Activated T-cell treated with anti-CD3 and anti-CD28 coated beads, Interleukin-2, amount 50 U/mL, for 4 hours (primary cell): ENCODE results near the gene ITGB1. TPM values are rescaled to one million over a fixed set of nuclear protein-coding genes. Genes with fewer than 3 reads are reported as not detected.
A peak's percentile ranks its signal among the peaks of the same experiment; 100 is the strongest.
"Not testable (repeated sequence)": the region's sequence is repeated elsewhere in the genome, so short reads cannot be mapped to it uniquely, and the experiment has no call there.

Experiments used
- ATAC-seq, 2 donors: fragments of 200-7000 bp; cut with Tn5 transposase; one replicate each; pipeline ENCODE4 v1.10.0; 2021
- DNase-seq: peaks from one replicate; pipeline ENCODE4 v3.0.0-alpha.2; 2020
- H3K27me3 Mint-ChIP-seq: one replicate; pipeline ENCODE4 v1.8.0; 2021; ENCODE audit warnings: low read depth, mixed read lengths
- H3K36me3 Mint-ChIP-seq: one replicate; pipeline ENCODE4 v1.8.0; 2022; ENCODE audit warnings: mixed read lengths; ENCODE audit not compliant: insufficient read depth
- H3K4me1 Mint-ChIP-seq: one replicate; pipeline ENCODE4 v1.8.0; 2021; ENCODE audit warnings: low read depth, mixed read lengths
- H3K4me3 Mint-ChIP-seq: one replicate; pipeline ENCODE4 v1.8.0; 2021; ENCODE audit warnings: mild to moderate bottlenecking, moderate library complexity, mixed read lengths
- H3K9me3 Mint-ChIP-seq: one replicate; pipeline ENCODE4 v1.8.0; 2021; ENCODE audit warnings: mixed read lengths
- total RNA-seq, 3 donors: library from RNA; stranded (reverse); gene quantifications; one replicate each; pipeline ENCODE4 v1.2.1, GENCODE V29; 2021

The ITGB1 gene
- total RNA-seq, 3 donors from 2014 or later: 53.7 to 90.6 (median 58.6) TPM

GRCh38 chr10:32985341-32985764 is 27.3 kb upstream of the ITGB1 start:
- Mint-ChIP-seq H3K9me3 (no peaks in the 10 kb centered on the region), H3K27me3 (no peaks in the 10 kb centered on the region), H3K4me3 (no peak overlapping the region), H3K36me3 (no peaks in the 10 kb centered on the region), H3K4me1 (peaks cover 32% of the 10 kb centered on the region)
- ATAC-seq (no peak), DNase-seq (no peak)

GRCh38 chr10:32984003-32984600 is 26.1 kb upstream of the ITGB1 start:
- Mint-ChIP-seq H3K9me3 (no peaks in the 10 kb centered on the region), H3K4me1 (peaks cover 36% of the 10 kb centered on the region), H3K27me3 (no peaks in the 10 kb centered on the region), H3K4me3 (no peak overlapping the region), H3K36me3 (no peaks in the 10 kb centered on the region)
- ATAC-seq: no peak
- DNase-seq: no peak

GRCh38 chr10:32982911-32983909 is 25.2 kb upstream of the ITGB1 start:
- no peaks in the 10 kb centered on the region for H3K36me3 Mint-ChIP-seq
- peaks cover 36% of the 10 kb centered on the region for H3K4me1 Mint-ChIP-seq
- DNase-seq: peak; percentile 10
- H3K4me3 Mint-ChIP-seq: no peak overlapping the region
- H3K9me3 Mint-ChIP-seq: no peaks in the 10 kb centered on the region
- ATAC-seq: peak; percentile 21 to 30
- no peaks in the 10 kb centered on the region for H3K27me3 Mint-ChIP-seq

- H3K9me3 Mint-ChIP-seq: no peaks in the 10 kb centered on the region
- peaks cover 36% of the 10 kb centered on the region for H3K4me1 Mint-ChIP-seq
- DNase-seq (no peak), ATAC-seq (no peak)
- H3K36me3 Mint-ChIP-seq: no peaks in the 10 kb centered on the region
- H3K4me3 Mint-ChIP-seq: no peak overlapping the region
- no peaks in the 10 kb centered on the region for H3K27me3 Mint-ChIP-seq
These were observed 24.3 kb upstream of the ITGB1 start for GRCh38 chr10:32982293-32982709.

- Mint-ChIP-seq H3K4me3 (no peak overlapping the region), H3K4me1 (peaks cover 36% of the 10 kb centered on the region)
- no peak for DNase-seq
These were observed 23.7 kb upstream of the ITGB1 start for GRCh38 chr10:32981760-32982159.

GRCh38 chr10:32980558-32981468 is 22.8 kb upstream of the ITGB1 start:
- Mint-ChIP-seq H3K27me3 (no peaks in the 10 kb centered on the region), H3K9me3 (no peaks in the 10 kb centered on the region), H3K36me3 (no peaks in the 10 kb centered on the region), H3K4me1 (peaks cover 36% of the 10 kb centered on the region), H3K4me3 (peak overlapping the region; percentile 91)
- peak; percentile 99 to 100 for ATAC-seq
- DNase-seq: peak; percentile 80

More at GRCh38 chr10:32981760-32982159, 23.7 kb upstream of the ITGB1 start:
- H3K9me3 Mint-ChIP-seq: no peaks in the 10 kb centered on the region
- no peak for ATAC-seq
- H3K36me3 Mint-ChIP-seq: no peaks in the 10 kb centered on the region
- no peaks in the 10 kb centered on the region for H3K27me3 Mint-ChIP-seq

GRCh38 chr10:32980242-32980557 is 22.2 kb upstream of the ITGB1 start:
- no peaks in the 10 kb centered on the region for H3K36me3 Mint-ChIP-seq
- peaks cover 36% of the 10 kb centered on the region for H3K4me1 Mint-ChIP-seq
- H3K4me3 Mint-ChIP-seq: peak overlapping the region; percentile 91
- no peaks in the 10 kb centered on the region for H3K27me3 Mint-ChIP-seq
- no peaks in the 10 kb centered on the region for H3K9me3 Mint-ChIP-seq
- DNase-seq (no peak), ATAC-seq (no peak)

- not testable (repeated sequence) for DNase-seq
- H3K4me3 Mint-ChIP-seq: peak overlapping the region; percentile 54
These were observed 21.7 kb upstream of the ITGB1 start for GRCh38 chr10:32979719-32980118.

GRCh38 chr10:32979041-32979440 is 21.0 kb upstream of the ITGB1 start:
- ATAC-seq (no peak), DNase-seq (no peak)
- Mint-ChIP-seq H3K4me3 (no peak overlapping the region), H3K27me3 (no peaks in the 10 kb centered on the region), H3K9me3 (no peaks in the 10 kb centered on the region), H3K36me3 (no peaks in the 10 kb centered on the region), H3K4me1 (peaks cover 36% of the 10 kb centered on the region)

More at GRCh38 chr10:32979719-32980118, 21.7 kb upstream of the ITGB1 start:
- not testable (repeated sequence) for ATAC-seq, H3K36me3 Mint-ChIP-seq, H3K27me3 Mint-ChIP-seq, H3K9me3 Mint-ChIP-seq
- peaks cover 36% of the 10 kb centered on the region for H3K4me1 Mint-ChIP-seq

- not testable (repeated sequence) for H3K36me3 Mint-ChIP-seq, H3K4me3 Mint-ChIP-seq, H3K27me3 Mint-ChIP-seq, ATAC-seq, DNase-seq, H3K9me3 Mint-ChIP-seq
- peaks cover 29% of the 10 kb centered on the region for H3K4me1 Mint-ChIP-seq
These were observed 20.1 kb upstream of the ITGB1 start for GRCh38 chr10:32977846-32978809.

- Mint-ChIP-seq H3K27me3 (no peaks in the 10 kb centered on the region), H3K36me3 (no peaks in the 10 kb centered on the region), H3K9me3 (no peaks in the 10 kb centered on the region), H3K4me1 (peaks cover 26% of the 10 kb centered on the region), H3K4me3 (no peak overlapping the region)
- ATAC-seq: no peak
- DNase-seq: no peak
These were observed 18.3 kb upstream of the ITGB1 start for GRCh38 chr10:32976338-32976737.

- no peaks in the 10 kb centered on the region for H3K27me3 Mint-ChIP-seq
- no peaks in the 10 kb centered on the region for H3K9me3 Mint-ChIP-seq
- H3K36me3 Mint-ChIP-seq: no peaks in the 10 kb centered on the region
- no peak overlapping the region for H3K4me3 Mint-ChIP-seq
- peaks cover 15% of the 10 kb centered on the region for H3K4me1 Mint-ChIP-seq
- DNase-seq (no peak), ATAC-seq (no peak)
These were observed 14.9 kb upstream of the ITGB1 start for GRCh38 chr10:32972929-32973328.

GRCh38 chr10:32972460-32972859 is 14.4 kb upstream of the ITGB1 start:
- no peak for DNase-seq
- H3K9me3 Mint-ChIP-seq: no peaks in the 10 kb centered on the region
- H3K4me3 Mint-ChIP-seq: no peak overlapping the region
- no peaks in the 10 kb centered on the region for H3K36me3 Mint-ChIP-seq
- H3K4me1 Mint-ChIP-seq: peaks cover 15% of the 10 kb centered on the region
- no peak for ATAC-seq
- no peaks in the 10 kb centered on the region for H3K27me3 Mint-ChIP-seq
